Adrenal gland (tissue), 12 donors: Measurements from ENCODE around the gene AGO3. TPM values are rescaled to one million over a fixed set of nuclear protein-coding genes. Genes with fewer than 3 reads are reported as not detected.

Source experiments
- DNase-seq, 7 donors: peaks; one replicate each; pipeline ENCODE4 v3.0.0-alpha.2; 2019 to 2020
- H3K27ac ChIP-seq, 5 donors: fragments of 200-600 bp; sonication (generic) in 4 of 5; 1 replicate in 3 of 5; 2 replicates in 2 of 5; pipeline versions ENCODE4 v1.5.1 to v1.8.0; 2016 to 2020; ENCODE audit warnings: mild to moderate bottlenecking in 1 of 5
- H3K27me3 ChIP-seq: fragments of 200-600 bp; 2 replicates; pipeline ENCODE4 v1.8.0; 2021
- H3K36me3 ChIP-seq, 2 donors: fragments of 200-600 bp; replicated peaks in 1 of 2; 1 replicate in 1 of 2; 2 replicates in 1 of 2; pipeline versions ENCODE4 v1.5.1 to v1.8.0; 2018 to 2022
- H3K4me1 ChIP-seq, 2 donors: fragments of 200-600 bp; replicated peaks in 1 of 2; 1 replicate in 1 of 2; 2 replicates in 1 of 2; pipeline versions ENCODE4 v1.5.1 to v1.8.0; 2018 to 2021
- H3K4me3 ChIP-seq, 4 donors: fragments of 200-600 bp; sonication (generic) in 3 of 4; one replicate each; pipeline ENCODE4 v1.5.1; 2016 to 2018
- H3K9me3 ChIP-seq, 3 donors: fragments of 200-600 bp; sonication (generic) in 1 of 3; replicated peaks in 1 of 3; 1 replicate in 2 of 3; 2 replicates in 1 of 3; pipeline versions ENCODE4 v1.5.1 to v1.8.0; 2016 to 2021
- POLR2A ChIP-seq, 2 donors: fragments of 450-650 bp; IDR thresholded peaks; one replicate each; pipeline ENCODE4 v1.6.1; 2017; ENCODE audit warnings: antibody characterized with exemption in 2 of 2, mild to moderate bottlenecking in 2 of 2, moderate library complexity in 1 of 2
- WGBS, 4 donors: extraction: QIAGEN DNeasy Blood & Tissue Kit in 2 of 4; methylation state at CpG; one replicate each; pipeline versions ENCODE4 v1.1.5 to v1.1.7; 2013 to 2017; 5-methylcytosine and 5-hydroxymethylcytosine counted together
- intact Hi-C, 2 donors: fragments of 100-400 bp; cut with DNase I; formaldehyde crosslinking; loops; one replicate each; pipeline versions ENCODE4 v1.14.1 to v1.15.0; 2022 to 2023
- polyA plus RNA-seq, 3 donors: library from polyadenylated mRNA; stranded (reverse); fragments of 200-250 nt in 2 of 3; fragments of 350-450 nt in 1 of 3; fragmentation: Illumina TruSeq in 1 of 3; extraction: RNeasy Lipid Tissue Mini Kit (QIAGEN cat#74804) in 1 of 3; gene quantifications; one replicate each; pipeline ENCODE4 v1.2.3, GENCODE V29; 2013 to 2014
- total RNA-seq, 9 donors: library from RNA; depleted of rRNA in 4 of 9; stranded (reverse); fragments of >200 nt in 4 of 9; fragments of 120-200 nt in 1 of 9; fragmentation: NEBNext Ultra II Directional in 1 of 9; extraction: Animal tissue kit (Norgen Biotek cat#: 25700) in 1 of 9; gene quantifications; one replicate each; pipeline versions ENCODE4 v1.1.0 to v1.2.4, GENCODE V29; 2013 to 2023
- TF ChIP-seq, protein P1 (sequence below), 6 experiments: fragments of 450-650 bp in 4 of 6; fragments of 200-600 bp in 2 of 6; sonication (generic) in 1 of 6; IDR thresholded peaks; 1 replicate in 5 of 6; 2 replicates in 1 of 6; pipeline versions ENCODE4 v1.5.1 to v1.8.0; 2016 to 2021; ENCODE audit warnings: antibody characterized with exemption in 6 of 6, mild to moderate bottlenecking in 2 of 6, moderate library complexity in 1 of 6
- donor health status: healthy with polysubstance abuse.
- donor health status: Bipolar disorder and iron deficiency.
- donor health status: DM: yes; HTN: yes; CAD: no.
- donor health status: DM: no; HTN: no; CAD: no.
- donor health status: DM: no; HTN: no; CAD: no.
- donor health status: DM: yes; HTN: yes; CAD: no.

AGO3 gene
- total and polyA plus RNA-seq, 12 donors, result 3.7 to 32.2 (median 20.8) TPM

DNA sequence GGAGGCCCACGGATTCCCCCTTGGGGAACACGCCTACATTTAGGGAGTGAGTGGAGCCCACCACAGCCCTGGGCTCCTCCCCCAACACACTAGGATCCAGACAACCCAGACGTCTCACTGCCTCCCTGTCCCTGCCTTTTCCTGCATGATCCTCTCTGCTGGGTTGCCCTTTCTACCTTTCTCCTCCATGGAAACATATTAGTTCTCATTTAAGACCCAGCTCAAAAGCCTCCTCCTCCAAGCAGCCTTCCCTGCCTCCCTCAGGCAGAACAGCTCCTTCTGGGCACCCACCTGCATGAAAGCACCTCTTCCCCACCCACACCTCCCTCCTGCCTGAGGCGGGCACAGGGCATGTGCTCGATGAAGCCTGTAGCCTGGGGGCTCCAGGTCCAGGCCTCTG lies 183.5 kb downstream of the AGO3 start:
- Histone ChIP-seq H3K27me3 (no peaks in the 10 kb centered on the region), H3K27ac (peak overlapping the region in 1 of 5 donors; percentile 26)
- intact Hi-C loops, result no loop called here

DNA sequence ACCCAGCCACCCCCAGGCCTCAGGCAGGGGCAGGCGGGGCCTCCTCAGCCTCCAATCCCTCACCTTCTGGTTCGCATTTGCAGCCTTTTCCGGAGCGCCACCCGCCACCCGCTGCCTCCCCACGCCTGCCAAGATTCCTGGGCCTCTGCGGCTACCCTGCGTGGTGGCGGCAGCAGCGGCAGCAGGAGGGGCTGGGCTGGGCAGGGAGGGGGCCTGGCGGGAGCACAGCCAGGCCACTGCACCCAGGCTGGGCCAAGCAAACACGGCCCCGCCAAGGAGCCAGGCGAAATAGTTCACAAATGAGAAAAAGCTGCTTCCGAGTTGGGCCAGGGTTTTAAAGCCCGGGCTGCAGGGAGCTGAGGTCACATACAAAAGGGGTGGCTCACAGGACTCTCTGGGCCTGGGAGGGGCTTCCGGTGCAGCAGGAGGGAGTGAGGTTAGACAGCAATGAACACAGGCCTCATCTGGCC lies 184.3 kb downstream of the AGO3 start:
- H3K9me3 ChIP-seq, result no peaks in the 10 kb centered on the region
- H3K27me3 ChIP-seq, result no peaks in the 10 kb centered on the region
- DNase-seq, result no peak
- intact Hi-C loops, result no loop called here
- H3K27ac ChIP-seq, result peak overlapping the region in 1 of 5 donors; percentile 37
- H3K4me3 ChIP-seq, result no peak overlapping the region
- WGBS, 4 donors, result 60 to 82% (median 75%) methylated on average over 12 to 18 of the region's 18 CpGs
- H3K4me1 ChIP-seq, result no peaks in the 10 kb centered on the region
- TF ChIP-seq, protein P1, sequence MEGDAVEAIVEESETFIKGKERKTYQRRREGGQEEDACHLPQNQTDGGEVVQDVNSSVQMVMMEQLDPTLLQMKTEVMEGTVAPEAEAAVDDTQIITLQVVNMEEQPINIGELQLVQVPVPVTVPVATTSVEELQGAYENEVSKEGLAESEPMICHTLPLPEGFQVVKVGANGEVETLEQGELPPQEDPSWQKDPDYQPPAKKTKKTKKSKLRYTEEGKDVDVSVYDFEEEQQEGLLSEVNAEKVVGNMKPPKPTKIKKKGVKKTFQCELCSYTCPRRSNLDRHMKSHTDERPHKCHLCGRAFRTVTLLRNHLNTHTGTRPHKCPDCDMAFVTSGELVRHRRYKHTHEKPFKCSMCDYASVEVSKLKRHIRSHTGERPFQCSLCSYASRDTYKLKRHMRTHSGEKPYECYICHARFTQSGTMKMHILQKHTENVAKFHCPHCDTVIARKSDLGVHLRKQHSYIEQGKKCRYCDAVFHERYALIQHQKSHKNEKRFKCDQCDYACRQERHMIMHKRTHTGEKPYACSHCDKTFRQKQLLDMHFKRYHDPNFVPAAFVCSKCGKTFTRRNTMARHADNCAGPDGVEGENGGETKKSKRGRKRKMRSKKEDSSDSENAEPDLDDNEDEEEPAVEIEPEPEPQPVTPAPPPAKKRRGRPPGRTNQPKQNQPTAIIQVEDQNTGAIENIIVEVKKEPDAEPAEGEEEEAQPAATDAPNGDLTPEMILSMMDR (IDR thresholded peaks at IDR 0.05), result no peak
- TF ChIP-seq POLR2A (IDR thresholded peaks at IDR 0.05), result no peak
- no peaks in the 10 kb centered on the region for H3K36me3 ChIP-seq

More for the DNA sequence above, 183.5 kb downstream of the AGO3 start:
- no peak for TF ChIP-seq POLR2A (IDR thresholded peaks at IDR 0.05)
- TF ChIP-seq, protein P1 (IDR thresholded peaks at IDR 0.05), result no peak
- Histone ChIP-seq H3K36me3 (no peaks in the 10 kb centered on the region), H3K4me1 (no peaks in the 10 kb centered on the region), H3K4me3 (no peak overlapping the region), H3K9me3 (no peaks in the 10 kb centered on the region)
- 63 to 77% (median 70%) methylated on average over 5 of the region's 5 CpGs for WGBS, 4 donors
- DNase-seq, result no peak

DNA sequence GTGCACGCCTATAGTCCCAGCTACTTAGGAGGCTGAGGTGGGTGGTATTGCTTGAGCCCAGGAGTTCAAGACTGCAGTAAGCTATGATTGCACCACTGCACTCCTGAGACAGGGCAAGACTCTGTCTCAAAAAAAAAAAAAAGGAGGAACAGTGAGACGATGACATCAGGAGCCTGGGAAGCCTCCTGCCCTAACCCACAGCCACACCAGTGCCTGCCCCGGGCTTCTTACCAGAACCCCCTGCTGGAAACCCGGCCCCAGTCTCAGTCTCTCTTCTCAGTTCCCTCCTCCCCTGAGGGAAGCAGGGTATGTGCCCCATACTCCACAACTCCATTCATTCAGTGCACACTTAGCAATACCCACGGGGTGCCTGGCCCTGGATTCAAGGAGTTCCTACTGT lies 185.0 kb downstream of the AGO3 start:
- no peaks in the 10 kb centered on the region for H3K4me1 ChIP-seq
- intact Hi-C loops, result no loop called here

DNA sequence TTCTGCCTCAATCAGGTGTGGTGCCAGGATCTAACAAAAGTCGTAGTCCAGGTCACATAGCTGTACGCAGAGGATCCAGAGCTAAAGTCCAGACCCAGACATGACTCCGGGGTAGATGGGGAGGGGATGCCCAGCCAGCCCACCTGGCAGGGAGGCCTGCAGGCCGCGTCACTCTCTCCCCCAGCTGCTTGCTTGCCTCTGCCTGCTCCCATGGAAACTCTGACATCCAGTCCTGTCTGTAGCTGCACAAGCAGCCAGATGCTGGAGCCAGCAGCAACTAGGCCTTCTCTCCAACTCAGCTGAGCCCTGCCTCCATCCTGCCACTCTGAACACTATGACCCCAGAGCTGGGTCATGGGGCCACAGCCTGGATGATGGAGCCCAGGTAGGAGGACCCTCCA lies 186.0 kb downstream of the AGO3 start:
- WGBS, 4 donors, result 85 to 96% (median 88%) methylated on average over 5 of the region's 5 CpGs; no CpG with 5 or more reads in 1 of the 4 donors
- TF ChIP-seq, protein P1 (IDR thresholded peaks at IDR 0.05), result no peak
- TF ChIP-seq POLR2A (IDR thresholded peaks at IDR 0.05), result no peak

More for the DNA sequence above, 185.0 kb downstream of the AGO3 start:
- WGBS, 4 donors, result 61 to 76% (median 75%) methylated on average over 5 of the region's 5 CpGs
- TF ChIP-seq, protein P1 (IDR thresholded peaks at IDR 0.05), result no peak
- TF ChIP-seq POLR2A (IDR thresholded peaks at IDR 0.05), result no peak
- H3K36me3 ChIP-seq, result no peaks in the 10 kb centered on the region
- no peaks in the 10 kb centered on the region for H3K9me3 ChIP-seq
- no peak for DNase-seq
- no peaks in the 10 kb centered on the region for H3K27me3 ChIP-seq
- no peak overlapping the region for H3K27ac ChIP-seq
- H3K4me3 ChIP-seq, result no peak overlapping the region

More for the DNA sequence above, 186.0 kb downstream of the AGO3 start:
- intact Hi-C loops, result no loop called here
- no peaks in the 10 kb centered on the region for H3K36me3 ChIP-seq
- H3K4me3 ChIP-seq, result no peak overlapping the region
- H3K27me3 ChIP-seq, result no peaks in the 10 kb centered on the region
- no peaks in the 10 kb centered on the region for H3K9me3 ChIP-seq
- no peak for DNase-seq
- no peak overlapping the region for H3K27ac ChIP-seq
- H3K4me1 ChIP-seq, result no peaks in the 10 kb centered on the region
